ENCODE measurements around the gene MSI2. TPM values are rescaled to one million over a fixed set of nuclear protein-coding genes. Genes with fewer than 3 reads are reported as not detected.

MSI2 gene
- total RNA-seq, 4 donors from 2014 or later = 27.3 to 50.4 (median 36.8) TPM

DNA sequence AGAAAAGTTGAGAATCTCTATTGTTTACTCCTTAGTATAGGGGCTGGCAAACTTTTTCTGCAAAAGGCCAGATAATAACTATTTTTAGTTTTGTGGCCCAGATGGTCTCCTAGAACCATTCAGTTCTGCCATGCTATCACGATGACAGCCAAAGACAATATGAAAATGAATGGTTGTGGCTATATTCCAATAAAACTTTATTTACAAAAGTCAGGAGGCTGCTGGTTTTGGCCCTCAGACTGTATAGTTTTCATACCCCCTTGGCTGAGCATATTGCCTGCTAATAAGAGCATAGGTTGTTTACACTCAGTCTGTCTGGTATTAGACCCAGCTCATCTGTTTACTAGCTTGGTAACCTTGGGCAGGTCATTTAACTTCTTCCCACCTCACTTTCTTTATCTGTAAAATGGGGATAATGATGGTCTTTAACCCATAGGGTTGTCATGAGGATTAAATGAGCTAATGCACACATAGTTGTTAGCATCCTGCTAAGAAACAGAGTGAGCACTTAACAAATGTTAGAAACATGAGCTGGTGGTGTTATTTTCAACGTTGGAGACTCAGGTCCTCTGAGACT, 156.3 kb downstream of the MSI2 start:
- TF ChIP-seq POLR2AphosphoS5 (IDR thresholded peaks at IDR 0.05) (no peak), CTCF (IDR thresholded peaks at IDR 0.05) (no peak), POLR2A (IDR thresholded peaks at IDR 0.05) (no peak), EP300 (IDR thresholded peaks at IDR 0.05) (no peak)
- WGBS, 2 donors (ENCODE audit: low coverage in 1 of 2) = 0 to 50% methylated on average over 1 of the region's 2 CpGs

DNA sequence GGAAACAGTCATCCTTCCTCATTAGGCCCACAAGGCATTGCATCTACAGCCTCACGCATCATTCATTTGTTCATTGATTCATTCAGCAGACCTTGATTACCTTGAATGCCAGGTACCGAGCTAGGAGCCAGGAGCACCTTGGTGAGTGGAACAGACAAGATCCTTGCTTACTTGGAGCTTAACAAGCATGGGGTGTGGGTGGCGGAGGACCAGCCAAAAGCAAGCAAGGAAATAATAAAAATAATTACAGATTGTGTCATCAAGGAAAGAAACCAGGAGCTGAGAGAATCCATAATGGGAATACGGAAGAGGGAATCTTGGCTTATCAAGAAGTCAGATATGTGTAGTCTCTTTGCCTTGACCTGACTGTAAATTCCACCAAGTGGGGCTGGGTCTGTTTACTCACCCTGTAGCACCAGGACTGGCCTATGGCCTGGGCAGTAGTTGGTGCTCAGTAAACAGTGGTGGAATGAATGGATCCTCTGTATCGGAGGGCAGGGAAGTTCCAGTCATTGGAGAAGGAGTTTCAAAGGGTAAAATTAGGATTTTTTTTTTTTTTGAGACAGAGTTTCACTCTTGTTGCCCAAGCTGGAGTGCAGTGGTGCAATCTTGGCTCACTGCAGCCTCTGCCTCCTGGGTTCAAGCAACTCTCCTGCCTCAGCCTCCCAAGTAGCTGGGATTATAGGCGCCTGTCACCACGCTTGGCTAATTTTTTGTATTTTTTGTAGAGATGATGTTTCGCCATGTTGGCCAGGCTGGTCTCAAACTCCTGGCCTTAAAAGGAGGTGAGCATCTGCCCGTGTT, 157.7 kb downstream of the MSI2 start:
- TF ChIP-seq POLR2A (IDR thresholded peaks at IDR 0.05) = no peak
- no peak for TF ChIP-seq CTCF (IDR thresholded peaks at IDR 0.05)
- no peak for TF ChIP-seq EP300 (IDR thresholded peaks at IDR 0.05)
- no peak for TF ChIP-seq POLR2AphosphoS5 (IDR thresholded peaks at IDR 0.05)
- ATAC-seq = no peak
- no peaks in the 10 kb centered on the region for H3K27me3 ChIP-seq
- H3K27ac ChIP-seq = no peak overlapping the region
- no peaks in the 10 kb centered on the region for H3K4me1 ChIP-seq
- 92 to 96% methylated on average over 3 to 6 of the region's 9 CpGs for WGBS, 2 donors (ENCODE audit: low coverage in 1 of 2)
- no peaks in the 10 kb centered on the region for H3K9me3 ChIP-seq
- no peaks in the 10 kb centered on the region for H3K36me3 ChIP-seq
- H3K4me3 ChIP-seq = no peak overlapping the region

More for the DNA sequence above, 156.3 kb downstream of the MSI2 start:
- Histone ChIP-seq H3K36me3 (no peaks in the 10 kb centered on the region), H3K4me3 (no peak overlapping the region), H3K27ac (no peak overlapping the region), H3K9me3 (no peaks in the 10 kb centered on the region), H3K27me3 (no peaks in the 10 kb centered on the region), H3K4me1 (peaks cover 0 to 9% (median 0%) of the 10 kb centered on the region in 3 donors)
- no peak for ATAC-seq

DNA sequence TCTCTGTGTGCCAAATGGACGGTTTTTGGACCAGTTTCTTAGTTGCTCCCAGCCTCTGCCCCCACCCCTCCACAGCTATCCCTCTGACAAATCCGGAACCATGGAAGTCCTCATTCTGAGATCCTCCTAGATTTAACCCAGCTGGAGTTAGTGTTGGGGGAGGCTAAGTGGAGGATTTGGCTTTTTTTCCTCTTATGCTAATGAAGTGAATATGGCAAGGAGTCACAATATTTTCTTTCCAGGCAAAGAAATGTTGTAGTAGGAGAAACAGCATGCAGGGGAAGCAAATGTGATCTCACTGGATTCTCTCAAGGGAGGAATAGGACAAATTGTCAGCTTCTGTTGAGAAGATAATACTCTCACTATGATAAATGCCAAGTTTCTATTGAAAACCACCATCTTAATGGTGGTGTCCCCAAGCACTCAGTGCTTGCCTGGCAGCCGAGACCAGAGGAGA, 159.5 kb downstream of the MSI2 start:
- no peak overlapping the region for H3K27ac ChIP-seq
- H3K27me3 ChIP-seq = no peaks in the 10 kb centered on the region
- WGBS, 2 donors (ENCODE audit: low coverage in 1 of 2) = 60 to 90% methylated on average over 1 to 3 of the region's 3 CpGs
- no peaks in the 10 kb centered on the region for H3K4me1 ChIP-seq
- TF ChIP-seq POLR2AphosphoS5 (IDR thresholded peaks at IDR 0.05) = no peak
- TF ChIP-seq CTCF (IDR thresholded peaks at IDR 0.05) = no peak
- TF ChIP-seq EP300 (IDR thresholded peaks at IDR 0.05) = no peak
- TF ChIP-seq POLR2A (IDR thresholded peaks at IDR 0.05) = no peak
- no peak overlapping the region for H3K4me3 ChIP-seq
- no peak for ATAC-seq
- H3K36me3 ChIP-seq = no peaks in the 10 kb centered on the region
- H3K9me3 ChIP-seq = no peaks in the 10 kb centered on the region

- ATAC-seq = no peak
- Histone ChIP-seq H3K4me1 (no peaks in the 10 kb centered on the region), H3K27me3 (no peaks in the 10 kb centered on the region), H3K36me3 (no peaks in the 10 kb centered on the region), H3K4me3 (no peak overlapping the region), H3K9me3 (no peaks in the 10 kb centered on the region), H3K27ac (no peak overlapping the region)
- WGBS, 2 donors (ENCODE audit: low coverage in 1 of 2) = 45 to 92% methylated on average over 2 of the region's 7 CpGs
- TF ChIP-seq POLR2AphosphoS5 (IDR thresholded peaks at IDR 0.05) (no peak), EP300 (IDR thresholded peaks at IDR 0.05) (no peak), CTCF (IDR thresholded peaks at IDR 0.05) (no peak), POLR2A (IDR thresholded peaks at IDR 0.05) (no peak)
Observed at GRCh38 chr17:57416369-57416768, 160.0 kb downstream of the MSI2 start.

DNA sequence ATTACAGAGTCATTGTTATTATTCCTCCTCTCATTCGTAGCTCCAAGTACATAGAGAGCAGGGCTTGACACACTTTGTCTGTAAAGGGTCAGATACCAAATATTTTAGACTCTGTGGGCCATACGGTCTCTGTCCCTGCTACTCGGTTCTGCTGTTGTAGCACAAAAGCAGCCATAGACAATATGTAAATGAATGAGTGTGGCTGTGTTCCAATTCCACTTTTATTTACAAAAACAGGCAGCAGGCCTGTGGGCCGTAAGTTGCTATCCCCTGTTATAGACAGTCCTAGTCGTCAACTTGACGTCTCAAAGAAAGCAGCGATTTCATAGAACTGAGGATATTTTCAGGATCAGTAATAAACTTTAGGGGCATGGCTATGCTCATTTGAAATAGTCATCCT, 161.6 kb downstream of the MSI2 start:
- 83 to 91% methylated on average over 7 of the region's 7 CpGs for WGBS, 2 donors (ENCODE audit: low coverage in 1 of 2)
- TF ChIP-seq CTCF (IDR thresholded peaks at IDR 0.05) (no peak), POLR2AphosphoS5 (IDR thresholded peaks at IDR 0.05) (no peak), POLR2A (IDR thresholded peaks at IDR 0.05) (no peak), EP300 (IDR thresholded peaks at IDR 0.05) (no peak)
- ATAC-seq = no peak

More for the DNA sequence above, 161.6 kb downstream of the MSI2 start:
- Histone ChIP-seq H3K36me3 (no peaks in the 10 kb centered on the region), H3K27me3 (no peaks in the 10 kb centered on the region), H3K4me3 (no peak overlapping the region), H3K4me1 (no peaks in the 10 kb centered on the region), H3K9me3 (no peaks in the 10 kb centered on the region), H3K27ac (no peak overlapping the region)

Measured in gastroesophageal sphincter (tissue), 4 donors.